PC-9 (cell line): Measurements from ENCODE around the gene CEP44. TPM values are rescaled to one million over a fixed set of nuclear protein-coding genes. Genes with fewer than 3 reads are reported as not detected.

ENCODE experiments used
- BruUV-seq: library from RNA; stranded (reverse); fragments of 400-500 nt; replicated peaks from 2 replicates; lab custom pipeline; 2021; lab: Mats Ljungman, UMichigan
- CTCF ChIA-PET: fragments of 300-600 bp; sonication (Branson Sonifier 250); formaldehyde crosslinking; loops from one replicate; lab custom pipeline; 2022; ENCODE audit warnings: antibody characterized with exemption; lab: Charles Lee
- POLR2A ChIA-PET: fragments of 300-600 bp; sonication (Branson Sonifier 250); formaldehyde crosslinking; loops from one replicate; lab custom pipeline; 2022; ENCODE audit warnings: antibody characterized with exemption; ENCODE audit not compliant: unreplicated experiment; lab: Charles Lee
- DNase-seq, 2 experiments: peaks; one replicate each; pipeline versions ENCODE4 v3.0.0 to v3.0.0-alpha.2; 2015 to 2022; ENCODE audit warnings: mixed read lengths in 1 of 2
- H2AFZ ChIP-seq: fragments of 200-600 bp; sonication (generic); 2 replicates; pipeline ENCODE4 v1.8.1; 2017; ENCODE audit warnings: antibody characterized with exemption
- H3F3A ChIP-seq: fragments of 200-600 bp; sonication (generic); 2 replicates; pipeline ENCODE4 v1.8.1; 2017; ENCODE audit warnings: antibody characterized with exemption, mild to moderate bottlenecking, low read depth; ENCODE audit not compliant: insufficient read depth
- H3K27ac ChIP-seq: fragments of 200-600 bp; sonication (generic); 2 replicates; pipeline ENCODE4 v1.6.1; 2016; ENCODE audit warnings: mixed run types
- H3K27me3 ChIP-seq: fragments of 200-600 bp; sonication (generic); 2 replicates; pipeline ENCODE4 v1.6.1; 2016; ENCODE audit warnings: low read depth, mixed run types; ENCODE audit not compliant: insufficient read depth
- H3K36me3 ChIP-seq: fragments of 200-600 bp; sonication (generic); 2 replicates; pipeline ENCODE4 v1.6.1; 2016; ENCODE audit warnings: low read depth, mixed run types
- H3K4me1 ChIP-seq: fragments of 200-600 bp; sonication (generic); replicated peaks from 2 replicates; pipeline ENCODE4 v1.6.1; 2016; ENCODE audit warnings: mixed run types; ENCODE audit not compliant: insufficient read depth
- H3K4me2 ChIP-seq: fragments of 200-600 bp; sonication (generic); 2 replicates; pipeline ENCODE4 v1.6.1; 2017; ENCODE audit warnings: mixed run types
- H3K4me3 ChIP-seq: fragments of 200-600 bp; sonication (generic); 2 replicates; pipeline ENCODE4 v1.6.1; 2016; ENCODE audit warnings: mixed run types
- H3K79me2 ChIP-seq: fragments of 200-600 bp; sonication (generic); 2 replicates; pipeline ENCODE4 v1.6.1; 2017; ENCODE audit warnings: low read depth, mixed run types
- H3K9me2 ChIP-seq: fragments of 200-600 bp; sonication (generic); 2 replicates; pipeline ENCODE4 v1.8.1; 2017; ENCODE audit warnings: mild to moderate bottlenecking; ENCODE audit not compliant: insufficient read depth
- H3K9me3 ChIP-seq: fragments of 200-600 bp; sonication (generic); 2 replicates; pipeline ENCODE4 v1.8.1; 2016; ENCODE audit warnings: low read depth; ENCODE audit not compliant: insufficient read depth
- H4K20me1 ChIP-seq: fragments of 200-600 bp; sonication (generic); 2 replicates; pipeline ENCODE4 v1.8.1; 2017; ENCODE audit not compliant: insufficient read depth
- EZH2 ChIP-seq: fragments of 200-600 bp; sonication (generic); IDR thresholded peaks from 2 replicates; pipeline ENCODE4 v1.8.0; 2017; ENCODE audit warnings: antibody characterized with exemption, low read depth
- intact Hi-C: fragments of 100-400 bp; cut with micrococcal nuclease; formaldehyde crosslinking; loops from one replicate; pipeline ENCODE4 v1.10.0; 2022; ENCODE audit not compliant: unreplicated experiment
- total RNA-seq: library from RNA; stranded (reverse); gene quantifications from 2 replicates; pipeline ENCODE4 v1.2.3, GENCODE V29; 2021
- TF ChIP-seq, protein P1 (sequence below): fragments of 200-600 bp; sonication (generic); conservative IDR thresholded peaks from 2 replicates; pipeline ENCODE4 v1.6.1; 2017; ENCODE audit warnings: mixed run types, antibody characterized with exemption, mild to moderate bottlenecking, moderate library complexity

CEP44 gene
- total RNA-seq, 1 experiment from 2014 or later = 22.4 TPM

DNA sequence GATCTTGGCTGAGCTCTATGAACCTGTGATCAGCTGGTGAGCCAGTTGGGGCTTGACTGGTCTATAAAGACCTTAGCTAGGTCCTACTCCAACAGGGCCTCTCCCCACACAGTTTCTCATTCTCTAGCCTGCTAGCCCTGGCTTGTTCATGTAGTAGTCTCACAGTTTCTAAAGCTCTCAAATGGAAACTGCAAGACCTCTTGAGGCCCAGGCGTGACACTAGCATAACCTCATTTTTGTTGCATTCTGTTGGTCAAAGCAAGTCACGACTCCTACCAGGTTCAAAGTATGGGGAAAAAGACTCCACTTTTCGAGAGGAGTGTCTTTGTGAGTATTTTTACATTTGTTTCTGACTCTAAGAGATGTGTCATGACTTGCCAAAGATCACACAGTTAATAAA is 50.9 kb downstream of the CEP44 start:
- no peaks in the 10 kb centered on the region for H3K9me2 ChIP-seq
- no peaks in the 10 kb centered on the region for H3F3A ChIP-seq
- ChIA-PET POLR2A (no interaction called here), CTCF (no interaction called here)
- H2AFZ ChIP-seq = no peak overlapping the region
- TF ChIP-seq EZH2 = no peak
- TF ChIP-seq, protein P1, sequence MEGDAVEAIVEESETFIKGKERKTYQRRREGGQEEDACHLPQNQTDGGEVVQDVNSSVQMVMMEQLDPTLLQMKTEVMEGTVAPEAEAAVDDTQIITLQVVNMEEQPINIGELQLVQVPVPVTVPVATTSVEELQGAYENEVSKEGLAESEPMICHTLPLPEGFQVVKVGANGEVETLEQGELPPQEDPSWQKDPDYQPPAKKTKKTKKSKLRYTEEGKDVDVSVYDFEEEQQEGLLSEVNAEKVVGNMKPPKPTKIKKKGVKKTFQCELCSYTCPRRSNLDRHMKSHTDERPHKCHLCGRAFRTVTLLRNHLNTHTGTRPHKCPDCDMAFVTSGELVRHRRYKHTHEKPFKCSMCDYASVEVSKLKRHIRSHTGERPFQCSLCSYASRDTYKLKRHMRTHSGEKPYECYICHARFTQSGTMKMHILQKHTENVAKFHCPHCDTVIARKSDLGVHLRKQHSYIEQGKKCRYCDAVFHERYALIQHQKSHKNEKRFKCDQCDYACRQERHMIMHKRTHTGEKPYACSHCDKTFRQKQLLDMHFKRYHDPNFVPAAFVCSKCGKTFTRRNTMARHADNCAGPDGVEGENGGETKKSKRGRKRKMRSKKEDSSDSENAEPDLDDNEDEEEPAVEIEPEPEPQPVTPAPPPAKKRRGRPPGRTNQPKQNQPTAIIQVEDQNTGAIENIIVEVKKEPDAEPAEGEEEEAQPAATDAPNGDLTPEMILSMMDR = no peak
- no peak overlapping the region for H3K4me2 ChIP-seq
- H3K36me3 ChIP-seq = no peaks in the 10 kb centered on the region
- no peak overlapping the region for H3K4me3 ChIP-seq
- no peaks in the 10 kb centered on the region for H4K20me1 ChIP-seq
- no peak overlapping the region for H3K27ac ChIP-seq
- no peaks in the 10 kb centered on the region for H3K4me1 ChIP-seq
- H3K9me3 ChIP-seq = no peaks in the 10 kb centered on the region
- intact Hi-C loops = no loop called here
- BruUV-seq = no TSS peak
- no peak for DNase-seq
- no peaks in the 10 kb centered on the region for H3K79me2 ChIP-seq
- no peaks in the 10 kb centered on the region for H3K27me3 ChIP-seq

DNA sequence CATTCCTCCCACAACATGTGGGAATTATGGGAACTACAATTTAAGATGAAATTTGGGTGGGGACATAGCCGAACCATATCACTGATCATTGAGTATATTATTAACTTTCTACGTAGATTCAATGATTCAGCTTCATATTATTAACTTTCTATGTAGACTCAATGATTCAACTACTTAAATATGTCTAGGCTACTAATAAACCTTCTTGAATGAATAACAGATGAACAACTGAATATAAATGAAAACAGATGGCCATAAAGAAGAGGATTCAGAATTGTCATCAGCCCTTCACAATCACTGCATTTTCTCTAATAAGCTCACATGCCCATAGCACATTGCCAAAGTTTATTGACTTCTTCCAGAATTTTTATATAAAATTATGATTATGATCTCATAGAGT is 57.0 kb downstream of the CEP44 start:
- no peaks in the 10 kb centered on the region for H3K79me2 ChIP-seq
- POLR2A ChIA-PET = no interaction called here
- no TSS peak for BruUV-seq
- H3K4me2 ChIP-seq = no peak overlapping the region
- H3K27me3 ChIP-seq = no peaks in the 10 kb centered on the region
- intact Hi-C loops = no loop called here
- no peaks in the 10 kb centered on the region for H3K36me3 ChIP-seq
- no peaks in the 10 kb centered on the region for H4K20me1 ChIP-seq
- no peaks in the 10 kb centered on the region for H3K4me1 ChIP-seq
- no peak for DNase-seq
- no peaks in the 10 kb centered on the region for H3K9me2 ChIP-seq
- H3K4me3 ChIP-seq = no peak overlapping the region
- no peak for TF ChIP-seq EZH2
- TF ChIP-seq, protein P1 = no peak
- H3K27ac ChIP-seq = no peak overlapping the region
- no peaks in the 10 kb centered on the region for H3K9me3 ChIP-seq
- CTCF ChIA-PET = no interaction called here
- no peak overlapping the region for H2AFZ ChIP-seq
- no peaks in the 10 kb centered on the region for H3F3A ChIP-seq

DNA sequence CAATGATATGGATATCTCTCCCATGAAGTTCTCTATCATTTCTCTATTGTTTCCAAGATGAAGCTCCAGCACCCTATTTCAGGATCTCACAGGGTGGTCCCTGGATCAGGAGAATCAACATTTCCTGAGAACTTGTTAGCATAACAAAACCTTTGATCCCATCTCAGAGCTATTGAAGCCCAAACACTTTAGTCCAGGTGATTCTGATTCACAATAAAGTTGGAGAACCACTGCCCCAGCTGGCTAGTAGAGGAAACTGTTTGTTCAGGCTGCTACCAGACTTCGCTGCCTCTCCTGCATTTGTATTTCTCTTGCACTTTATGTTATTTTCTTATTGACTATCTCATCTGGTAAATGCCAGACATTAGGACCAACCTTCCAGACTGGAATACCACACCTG is 65.4 kb downstream of the CEP44 start:
- no peak overlapping the region for H3K27ac ChIP-seq
- intact Hi-C loops = no loop called here
- H3K9me3 ChIP-seq = no peaks in the 10 kb centered on the region
- H3K27me3 ChIP-seq = no peaks in the 10 kb centered on the region
- DNase-seq = no peak
- no peaks in the 10 kb centered on the region for H4K20me1 ChIP-seq
- H3K4me3 ChIP-seq = no peak overlapping the region
- POLR2A ChIA-PET = no interaction called here
- no peaks in the 10 kb centered on the region for H3K4me1 ChIP-seq
- H3K36me3 ChIP-seq = no peaks in the 10 kb centered on the region
- no peaks in the 10 kb centered on the region for H3F3A ChIP-seq
- H2AFZ ChIP-seq = no peak overlapping the region
- CTCF ChIA-PET = interaction anchor here (0.5 kb wide), 1 partner anchor 275 kb away, joined by 3 read pairs; no protein-coding TSS in a partner anchor
- BruUV-seq = no TSS peak
- no peaks in the 10 kb centered on the region for H3K9me2 ChIP-seq
- no peaks in the 10 kb centered on the region for H3K79me2 ChIP-seq
- no peak overlapping the region for H3K4me2 ChIP-seq
- TF ChIP-seq, protein P1 = no peak
- no peak for TF ChIP-seq EZH2
